Measurements from ENCODE around the gene PIAS4.
A peak's percentile ranks its signal among the peaks of the same experiment; 100 is the strongest.
"Not testable (repeated sequence)": the region's sequence is repeated elsewhere in the genome, so short reads cannot be mapped to it uniquely, and the experiment has no call there.

Gene PIAS4

DNA sequence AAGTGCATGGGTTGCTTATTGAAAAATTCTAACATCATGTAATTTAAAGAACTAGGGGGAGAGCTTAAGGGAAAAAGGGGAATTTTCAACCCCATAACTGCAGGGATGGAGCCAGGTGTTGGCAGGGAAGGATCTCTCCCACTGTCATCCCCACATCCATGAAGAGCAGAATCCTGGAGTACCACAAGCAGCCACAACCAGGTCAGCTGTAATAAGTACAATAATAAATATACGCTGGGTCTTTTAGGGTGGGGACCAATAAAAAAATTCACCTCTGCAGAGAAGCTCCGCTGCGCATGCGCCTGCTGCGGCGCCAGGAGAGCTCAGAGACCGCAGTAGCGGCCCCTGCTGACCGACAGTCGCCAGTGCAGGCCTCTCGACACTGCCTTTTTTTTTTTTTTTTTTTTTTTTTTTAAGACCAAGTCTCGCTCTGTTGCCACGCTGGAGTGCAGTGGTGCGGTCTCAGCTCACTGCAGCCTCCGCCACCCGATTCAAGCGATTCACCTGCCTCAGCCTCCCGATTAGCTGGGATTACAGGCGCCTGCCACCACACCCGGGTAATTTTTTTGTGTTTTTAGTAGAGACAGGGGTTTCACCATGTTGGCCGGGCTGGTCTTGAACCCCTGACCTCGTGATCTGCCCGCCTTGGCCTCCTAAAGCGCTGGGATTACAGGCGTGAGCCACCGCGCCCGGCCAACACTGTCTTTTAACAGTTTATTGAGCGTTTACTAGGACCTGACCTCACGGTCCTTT lies 19.7 kb upstream of the PIAS4 start:
- FAIRE-seq = no peak
- no peak for DNase-seq (ENCODE audit: insufficient read length, low spot score)

GRCh38 chr19:3990815-3991117 lies 16.8 kb upstream of the PIAS4 start:
- no peak for FAIRE-seq
- DNase-seq (ENCODE audit: insufficient read length, low spot score) = no peak

DNA sequence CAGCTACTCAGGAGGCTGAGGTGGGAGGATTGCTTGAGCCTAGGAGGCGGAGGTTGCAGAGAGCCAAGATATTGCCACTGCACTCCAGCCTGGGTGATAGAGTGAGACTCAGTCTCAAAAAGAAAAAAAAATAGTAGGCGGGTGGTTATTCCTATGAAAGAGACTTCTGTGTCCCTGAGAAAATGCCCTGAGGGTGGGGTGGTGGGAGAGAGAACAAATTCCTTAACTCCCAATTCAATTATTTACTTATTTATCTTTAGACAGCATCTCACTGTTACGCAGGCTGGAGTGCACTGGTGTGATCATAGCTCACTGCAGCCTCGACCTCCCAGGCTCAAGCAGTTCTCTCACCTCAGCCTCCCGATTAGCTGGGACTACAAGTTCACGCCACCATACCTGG lies 11.9 kb upstream of the PIAS4 start:
- DNase-seq (ENCODE audit: insufficient read length, low spot score) (no peak), FAIRE-seq (no peak)

DNA sequence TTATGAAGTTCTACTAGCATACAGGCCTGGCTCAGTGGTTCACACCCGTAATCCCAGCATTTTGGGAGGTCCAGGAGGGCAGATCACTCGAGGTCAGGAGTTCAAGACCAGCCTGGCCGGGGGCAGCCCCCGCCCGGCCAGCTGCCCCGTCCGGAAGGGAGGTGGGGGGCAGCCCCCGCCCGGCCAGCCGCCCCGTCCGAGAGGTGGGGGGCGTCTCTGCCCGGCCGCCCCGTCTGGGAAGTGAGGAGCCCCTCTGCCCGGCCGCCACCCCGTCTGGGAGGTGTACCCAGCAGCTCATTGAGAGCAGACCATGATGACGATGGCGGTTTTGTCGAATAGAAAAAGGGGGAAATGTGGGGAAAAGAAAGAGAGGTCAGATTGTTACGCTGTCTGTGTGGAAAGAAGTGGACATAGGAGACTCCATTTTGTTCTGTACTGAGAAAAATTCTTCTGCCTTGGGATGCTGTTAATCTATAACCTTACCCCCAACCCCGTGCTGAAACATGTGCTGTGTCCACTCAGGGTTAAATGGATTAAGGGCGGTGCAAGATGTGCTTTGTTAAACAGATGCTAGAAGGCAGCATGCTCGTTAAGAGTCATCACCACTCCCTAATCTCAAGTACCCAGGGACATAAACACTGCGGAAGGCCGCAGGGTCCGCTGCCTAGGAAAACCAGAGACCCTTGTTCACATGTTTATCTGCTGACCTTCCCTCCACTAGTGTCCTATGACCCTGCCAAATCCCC lies 8.7 kb upstream of the PIAS4 start:
- not testable (repeated sequence) for FAIRE-seq; DNase-seq (ENCODE audit: insufficient read length, low spot score)

- DNase-seq (ENCODE audit: insufficient read length, low spot score); FAIRE-seq: not testable (repeated sequence)
Measured at GRCh38 chr19:4000798-4001197, 6.7 kb upstream of the PIAS4 start.

DNA sequence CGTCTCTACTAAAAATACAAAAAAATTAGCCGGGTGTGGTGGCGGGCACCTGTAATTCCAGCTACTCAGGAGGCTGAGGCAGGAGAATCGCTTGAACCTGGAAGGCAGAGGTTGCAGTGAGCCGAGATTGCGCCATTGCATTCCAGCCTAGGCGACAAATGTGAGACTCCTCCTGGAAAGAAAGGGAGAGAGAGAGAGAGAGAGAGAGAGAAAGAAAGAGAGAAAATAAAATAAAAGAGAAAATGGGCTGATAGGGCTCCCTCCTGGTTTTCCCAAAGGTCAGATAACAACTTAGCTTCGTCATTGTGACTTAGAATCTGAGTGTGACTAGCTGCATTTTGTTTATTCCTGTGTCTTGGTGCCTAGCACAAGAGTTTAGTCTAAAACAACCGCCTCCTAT lies 2.1 kb upstream of the PIAS4 start:
- not testable (repeated sequence) for DNase-seq (ENCODE audit: insufficient read length, low spot score); FAIRE-seq

DNA sequence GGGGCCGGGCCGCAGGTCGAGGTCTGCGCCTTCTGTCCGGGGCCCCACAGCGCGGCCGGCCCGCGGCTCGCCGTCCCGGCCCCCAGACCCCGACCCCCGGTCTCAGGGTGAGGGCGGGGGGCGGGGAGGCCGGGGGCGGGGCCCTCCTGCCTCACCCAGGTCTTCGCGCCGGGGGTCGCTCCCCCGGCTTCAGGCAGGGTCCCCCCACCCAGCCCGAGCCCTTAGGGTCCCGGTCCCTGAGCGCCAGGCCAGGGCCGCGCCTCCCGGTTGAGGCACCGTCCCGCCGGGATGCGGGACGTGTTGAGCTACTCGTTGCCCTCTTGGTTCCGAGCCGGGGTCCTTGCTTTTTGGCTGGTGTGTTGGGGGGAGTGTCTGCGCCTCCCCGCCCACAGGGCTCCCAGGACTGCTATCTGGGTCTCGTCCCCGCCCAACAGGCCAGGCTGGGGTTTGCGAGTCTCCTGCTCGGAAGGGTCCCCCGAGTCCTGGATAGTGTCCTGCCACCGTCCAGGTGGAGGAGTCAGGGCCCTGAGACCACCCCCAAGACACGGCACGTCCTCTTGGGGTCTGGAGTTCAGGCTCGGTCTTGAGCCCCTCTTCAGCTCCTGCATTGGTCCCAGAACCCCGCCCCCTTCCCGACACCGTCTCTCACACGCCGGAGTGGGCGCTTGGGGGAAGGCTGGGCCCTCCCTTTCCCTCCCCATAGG lies 452 bp downstream of the PIAS4 start:
- peak; percentile 74 for FAIRE-seq
- DNase-seq (ENCODE audit: insufficient read length, low spot score) = no peak

DNA sequence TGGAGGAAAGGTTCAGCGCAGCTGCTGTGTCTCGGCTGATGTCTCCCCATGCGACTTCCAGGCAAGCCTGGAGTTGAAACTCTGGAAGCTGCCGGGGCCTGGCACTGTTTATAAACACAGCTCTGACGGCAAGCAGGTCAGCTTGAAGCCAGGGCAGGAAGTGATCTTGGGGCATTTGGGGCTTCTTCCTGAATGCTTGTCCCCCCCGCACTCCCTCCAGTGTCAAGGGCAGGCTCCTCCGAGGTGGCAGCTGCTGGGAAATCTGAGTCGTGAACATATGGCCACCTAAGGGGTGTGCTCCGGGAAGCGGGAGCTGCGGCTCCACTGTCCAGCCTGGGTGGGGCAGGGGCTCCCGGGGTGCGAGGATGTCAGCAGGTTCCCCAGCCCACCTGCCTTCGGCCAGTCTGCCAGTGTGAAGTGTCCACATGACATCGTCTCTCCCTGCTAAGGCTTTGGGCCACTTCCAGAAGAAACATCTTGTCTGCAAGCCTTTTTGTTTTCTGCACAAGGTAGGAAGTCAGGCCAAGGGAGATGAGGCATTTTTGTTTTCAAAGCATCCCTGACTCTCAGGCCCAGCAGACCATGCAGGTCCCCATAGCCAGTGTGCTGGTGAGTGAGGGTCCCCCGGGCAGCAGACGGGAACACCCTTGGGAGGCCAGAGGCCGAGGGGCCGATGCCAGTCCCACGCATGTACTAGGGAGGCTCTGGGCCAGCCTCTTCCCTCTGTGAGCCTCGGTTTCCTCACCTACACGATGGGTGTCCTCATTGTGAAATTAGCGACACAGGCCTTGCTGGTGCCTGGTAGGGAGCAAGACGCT lies 2.7 kb downstream of the PIAS4 start:
- FAIRE-seq (no peak), DNase-seq (ENCODE audit: insufficient read length, low spot score) (no peak)

DNA sequence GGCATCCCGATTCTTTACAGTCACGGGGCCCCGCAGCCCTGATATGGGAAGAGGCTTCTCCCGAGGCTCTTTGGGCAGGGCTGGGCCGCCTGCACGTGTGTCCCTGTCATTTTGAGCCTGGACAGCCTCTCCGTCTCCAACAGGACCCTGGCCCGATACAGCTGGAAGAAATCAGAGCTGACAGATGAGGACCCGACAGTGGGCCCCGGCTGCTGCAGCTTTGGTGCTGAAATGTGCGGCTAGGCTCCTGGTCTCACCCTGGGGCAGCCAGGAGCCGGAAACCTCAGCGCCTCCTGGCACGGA lies 3.2 kb downstream of the PIAS4 start:
- DNase-seq (ENCODE audit: insufficient read length, low spot score) = no peak

DNA sequence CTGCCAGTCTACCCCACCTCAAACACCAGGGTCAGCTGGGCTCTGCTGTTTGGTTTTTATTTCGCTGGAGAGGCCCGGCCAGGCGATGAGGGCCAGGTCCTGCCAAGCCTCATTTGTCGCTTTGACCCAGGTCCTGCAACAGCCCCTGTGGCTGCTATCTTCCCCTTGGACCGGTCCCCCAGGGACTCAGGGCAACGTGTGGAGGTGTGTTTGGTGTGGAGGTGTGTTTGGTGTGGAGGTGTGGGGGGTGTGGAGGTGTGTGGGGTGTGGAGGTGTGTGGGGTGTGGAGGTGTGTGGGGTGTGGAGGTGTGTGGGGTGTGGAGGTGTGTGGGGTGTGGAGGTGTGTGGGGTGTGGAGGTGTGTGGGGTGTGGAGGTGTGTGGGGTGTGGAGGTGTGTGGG lies 3.9 kb downstream of the PIAS4 start:
- DNase-seq (ENCODE audit: insufficient read length, low spot score); FAIRE-seq: not testable (repeated sequence)

More for the DNA sequence above, 3.2 kb downstream of the PIAS4 start:
- FAIRE-seq = no peak

DNA sequence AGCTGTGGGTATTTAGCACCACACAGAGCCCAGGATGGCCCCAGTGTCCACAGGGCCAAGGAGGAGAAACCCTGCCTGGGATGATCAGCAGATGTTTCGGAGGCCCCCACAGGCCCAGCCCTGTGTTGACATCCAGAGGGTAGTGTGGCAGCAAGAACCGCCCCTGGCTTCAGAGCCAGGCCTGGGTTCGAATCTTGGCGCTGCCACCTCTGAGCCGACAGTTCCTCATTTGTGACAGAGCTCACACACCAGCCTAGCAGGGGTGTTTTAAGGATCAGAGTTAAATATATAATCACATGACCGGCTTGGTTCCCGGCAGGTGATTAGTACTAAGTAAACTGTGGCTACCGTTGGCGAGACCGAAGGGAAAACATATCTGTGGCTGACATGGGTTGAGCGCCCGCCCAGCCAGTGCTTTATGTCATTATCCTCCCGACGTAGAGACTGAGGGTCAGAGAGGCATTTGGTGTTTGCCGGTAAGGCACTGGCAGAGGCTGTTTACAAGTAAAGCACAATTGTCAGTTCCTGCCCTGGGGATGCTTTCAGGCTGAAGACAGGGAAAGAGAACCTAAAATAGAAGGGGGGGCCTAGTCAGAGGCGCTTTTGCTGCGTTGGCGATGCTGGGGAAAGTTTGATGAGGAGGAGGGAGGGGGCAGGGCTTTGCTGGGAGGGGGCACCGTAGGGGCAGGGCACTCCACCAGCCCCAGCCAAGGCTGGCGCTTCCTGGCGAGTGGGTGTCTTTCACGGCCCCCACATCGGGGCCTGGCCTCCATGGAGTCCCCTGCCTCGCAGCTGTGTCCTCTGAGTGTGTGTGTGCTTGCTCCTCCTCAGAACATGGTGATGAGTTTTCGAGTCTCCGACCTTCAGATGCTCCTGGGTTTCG lies 4.8 kb downstream of the PIAS4 start:
- DNase-seq (ENCODE audit: insufficient read length, low spot score) = no peak
- FAIRE-seq = no peak

- DNase-seq (ENCODE audit: insufficient read length, low spot score) (no peak), FAIRE-seq (no peak)
Measured at GRCh38 chr19:4012975-4013634, 5.6 kb downstream of the PIAS4 start.

- FAIRE-seq (no peak), DNase-seq (ENCODE audit: insufficient read length, low spot score) (no peak)
Measured at GRCh38 chr19:4013886-4014540, 6.5 kb downstream of the PIAS4 start.

DNA sequence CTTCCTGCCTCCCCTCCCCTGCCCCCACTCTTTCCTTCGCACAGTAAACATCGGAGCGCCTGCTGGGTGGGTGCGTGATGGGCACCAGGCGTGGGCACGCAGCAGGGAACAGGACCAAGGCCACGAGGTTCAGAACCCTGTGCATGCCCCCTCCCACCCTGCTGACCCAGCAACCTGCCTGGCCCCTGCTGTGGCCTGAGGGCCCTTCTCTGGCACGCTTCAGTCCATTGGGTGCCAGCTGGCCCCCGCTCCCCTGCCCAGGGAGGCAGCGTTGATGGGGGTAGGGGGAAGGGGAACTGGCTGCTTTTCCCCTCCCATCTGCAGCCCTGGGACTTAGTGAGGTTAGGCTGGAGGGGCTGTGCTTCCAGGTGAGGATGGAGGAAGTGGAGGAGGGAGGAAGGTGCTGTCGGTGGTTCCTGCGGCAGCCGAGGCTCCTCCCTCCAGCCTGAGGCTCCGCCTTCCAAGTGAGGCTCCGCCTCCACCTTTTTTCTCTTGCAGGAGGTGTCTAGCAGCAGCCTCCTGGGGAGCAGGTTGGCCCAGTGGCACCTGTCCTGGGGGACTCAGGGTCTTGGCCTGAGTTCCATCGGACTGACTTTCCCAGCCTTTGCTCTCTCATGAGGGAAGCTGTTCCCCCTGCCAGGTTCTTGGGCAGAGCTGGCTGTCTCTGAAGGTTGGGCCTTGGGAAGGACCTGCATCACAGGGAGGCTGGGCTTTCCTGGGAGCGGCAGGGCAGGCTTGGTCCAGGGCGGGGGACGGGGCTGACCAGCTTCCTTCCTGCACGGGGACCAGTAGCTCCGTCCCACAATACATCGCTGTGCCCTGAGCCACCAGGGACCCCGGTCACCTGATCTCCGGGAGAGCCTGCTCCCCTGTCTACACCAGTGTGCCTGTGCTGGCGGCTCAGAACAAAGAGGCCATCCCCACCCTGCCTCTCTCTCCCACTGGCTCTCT lies 7.3 kb downstream of the PIAS4 start:
- DNase-seq (ENCODE audit: insufficient read length, low spot score) (no peak), FAIRE-seq (no peak)

- FAIRE-seq (no peak), DNase-seq (ENCODE audit: insufficient read length, low spot score) (no peak)
Measured at GRCh38 chr19:4015705-4016402, 8.3 kb downstream of the PIAS4 start.

GRCh38 chr19:4016486-4016885 lies 8.9 kb downstream of the PIAS4 start:
- FAIRE-seq (no peak), DNase-seq (ENCODE audit: insufficient read length, low spot score) (no peak)

GRCh38 chr19:4016903-4017638 lies 9.5 kb downstream of the PIAS4 start:
- DNase-seq (ENCODE audit: insufficient read length, low spot score) = no peak
- no peak for FAIRE-seq

Measured in GM19239 (cell line).